GM21576 (cell line): Measurements from ENCODE around the gene CLMN.

Experiments
- ATAC-seq: cut with Tn5 transposase; IDR thresholded peaks from one replicate; pipeline ENCODE4 v1.9.1; 2021; ENCODE audit warnings: mild to moderate bottlenecking, moderate library complexity; ENCODE audit not compliant: unreplicated experiment

CLMN gene

DNA sequence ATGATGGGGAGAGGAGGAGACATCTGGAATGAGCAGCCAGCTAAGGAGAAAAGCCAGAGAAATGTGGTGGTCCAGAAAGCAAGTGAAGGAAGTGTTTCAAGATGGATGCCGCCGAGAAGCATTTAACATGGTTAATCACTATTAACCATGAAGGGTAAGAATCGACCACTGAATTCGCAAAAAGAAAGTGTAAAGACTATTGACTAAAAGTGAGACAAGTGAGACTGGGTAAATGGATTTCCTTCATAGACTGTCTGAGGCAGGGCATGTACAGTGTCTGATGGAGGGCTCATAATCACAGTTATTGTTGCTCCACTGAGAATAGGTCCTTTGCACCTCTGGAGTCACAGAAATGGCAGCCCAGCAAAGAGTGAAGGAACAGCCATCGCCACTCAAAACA lies 25.3 kb upstream of the CLMN start:
- no peak for ATAC-seq

DNA sequence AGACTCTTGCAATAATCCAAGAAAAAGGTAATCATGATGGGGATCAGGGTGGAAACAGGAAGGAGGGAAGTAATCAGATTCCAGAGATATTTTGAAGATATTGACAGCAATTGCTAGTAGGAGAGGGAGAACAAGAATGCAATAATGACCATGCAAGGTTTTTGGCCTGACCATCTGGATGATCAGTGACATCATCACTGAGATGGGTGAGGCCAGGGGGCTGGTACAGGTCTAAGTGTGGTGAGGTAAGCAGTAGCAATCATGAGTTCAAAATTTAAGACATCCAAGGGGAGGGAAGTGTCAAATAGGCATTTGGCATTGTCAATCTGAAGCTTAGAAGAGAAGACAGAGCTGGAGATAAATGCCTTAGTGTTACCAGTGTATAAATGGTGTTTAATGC lies 24.8 kb upstream of the CLMN start:
- no peak for ATAC-seq

DNA sequence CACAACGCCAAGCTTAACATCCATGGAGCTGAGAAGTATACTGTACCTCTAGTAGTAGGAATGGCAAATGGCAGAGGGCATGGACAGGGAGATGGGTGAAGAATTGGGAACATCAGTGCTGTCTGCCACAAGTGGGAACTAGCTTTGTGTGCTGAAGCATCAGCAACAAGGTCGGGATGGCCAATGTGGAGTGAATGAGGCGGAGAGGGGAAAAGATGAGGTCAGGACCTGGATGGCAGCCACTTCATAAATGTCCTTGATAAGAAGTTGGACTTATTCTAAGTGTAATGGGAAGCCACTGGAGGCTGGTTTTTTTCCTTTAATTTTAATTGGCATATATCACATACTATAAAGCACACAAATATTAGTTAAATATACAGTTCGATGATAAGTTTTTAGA lies 21.9 kb upstream of the CLMN start:
- no peak for ATAC-seq

DNA sequence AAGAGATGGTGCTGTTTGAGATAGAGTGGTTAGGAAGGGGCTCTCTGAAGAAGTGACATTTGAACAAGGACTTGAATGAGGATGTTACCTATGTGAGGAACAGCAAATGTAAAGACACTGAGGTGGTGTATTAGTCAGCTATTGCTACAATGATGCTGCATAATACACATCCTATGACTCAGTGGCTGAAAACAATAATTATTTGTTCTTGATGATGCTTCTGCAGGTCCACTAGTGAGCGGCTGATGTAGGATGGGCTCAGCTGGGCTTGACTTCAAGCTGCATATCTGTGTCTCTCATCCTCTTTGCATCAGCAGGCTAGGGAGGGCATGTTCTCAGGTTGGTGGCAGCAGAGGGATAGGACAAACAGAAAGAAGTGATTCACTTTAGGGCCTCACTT lies 21.4 kb upstream of the CLMN start:
- ATAC-seq = no peak

DNA sequence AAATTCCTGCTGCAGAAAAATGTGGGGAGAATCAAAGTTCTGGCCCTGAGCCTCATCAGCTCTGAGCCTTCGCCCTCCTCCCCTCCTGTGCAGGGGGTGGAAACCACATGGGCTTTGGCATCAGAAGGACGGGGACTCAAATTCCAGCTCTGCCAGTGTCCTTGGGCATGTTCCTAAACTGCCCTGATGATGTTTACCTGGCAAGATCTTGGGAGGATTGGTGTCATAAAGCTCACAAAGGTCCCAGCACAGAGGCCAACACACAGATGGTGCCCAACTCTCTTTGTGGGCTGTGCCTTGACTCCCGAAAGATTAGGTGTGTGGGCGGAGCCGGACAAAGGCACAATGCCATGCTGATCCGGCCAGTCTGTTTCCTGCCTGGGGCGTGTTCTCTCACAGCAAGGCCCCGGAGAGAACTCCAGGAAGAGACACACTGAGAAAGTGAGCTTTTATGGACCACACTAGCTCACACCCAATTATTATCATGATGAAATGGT lies 20.5 kb upstream of the CLMN start:
- ATAC-seq = no peak

DNA sequence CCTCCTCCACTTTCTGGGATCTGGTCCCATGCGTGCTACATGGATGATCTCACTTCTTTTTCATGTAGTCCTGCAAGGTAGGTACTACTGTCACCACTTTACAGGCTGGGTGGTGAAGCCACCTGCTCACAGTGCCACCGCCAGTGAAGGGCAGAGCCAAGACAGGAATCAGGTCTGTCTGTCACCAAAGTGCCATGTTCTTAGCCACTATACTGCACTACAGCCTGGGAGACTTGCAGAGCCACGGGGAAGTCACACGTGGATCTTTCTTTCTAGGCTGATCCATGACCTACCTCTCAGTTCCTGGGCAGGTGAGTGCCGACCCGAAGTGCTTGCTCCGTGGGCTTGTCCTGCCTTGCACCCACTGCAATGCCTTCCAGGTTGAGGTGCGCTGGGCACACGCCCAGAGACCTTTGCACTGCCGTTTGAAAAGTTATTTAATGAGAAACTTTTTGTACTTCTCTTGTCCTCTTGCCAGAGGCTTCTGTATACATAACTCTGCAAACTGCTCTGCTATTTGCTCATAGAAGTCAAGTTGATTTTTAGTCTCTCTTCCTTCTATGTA lies 19.7 kb upstream of the CLMN start:
- no peak for ATAC-seq

DNA sequence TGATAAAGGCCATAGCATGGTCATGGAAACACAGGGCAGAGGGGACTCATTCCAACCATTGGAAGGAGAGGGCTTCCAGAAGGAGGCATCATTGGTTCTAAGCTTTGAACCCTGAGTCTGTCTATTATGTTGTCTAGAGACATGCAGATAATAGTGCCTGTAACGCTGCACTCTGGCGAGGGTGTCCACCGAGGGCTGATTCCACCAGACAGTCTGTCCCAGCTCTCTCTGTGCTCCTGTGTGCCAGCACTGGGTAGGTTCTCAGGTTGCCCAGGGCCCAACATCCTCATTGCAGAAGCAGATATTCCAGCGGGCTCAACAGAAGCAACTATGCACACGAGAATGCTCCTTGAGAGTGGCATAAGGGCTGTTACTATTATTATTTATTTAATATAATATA lies 18.7 kb upstream of the CLMN start:
- ATAC-seq = no peak

DNA sequence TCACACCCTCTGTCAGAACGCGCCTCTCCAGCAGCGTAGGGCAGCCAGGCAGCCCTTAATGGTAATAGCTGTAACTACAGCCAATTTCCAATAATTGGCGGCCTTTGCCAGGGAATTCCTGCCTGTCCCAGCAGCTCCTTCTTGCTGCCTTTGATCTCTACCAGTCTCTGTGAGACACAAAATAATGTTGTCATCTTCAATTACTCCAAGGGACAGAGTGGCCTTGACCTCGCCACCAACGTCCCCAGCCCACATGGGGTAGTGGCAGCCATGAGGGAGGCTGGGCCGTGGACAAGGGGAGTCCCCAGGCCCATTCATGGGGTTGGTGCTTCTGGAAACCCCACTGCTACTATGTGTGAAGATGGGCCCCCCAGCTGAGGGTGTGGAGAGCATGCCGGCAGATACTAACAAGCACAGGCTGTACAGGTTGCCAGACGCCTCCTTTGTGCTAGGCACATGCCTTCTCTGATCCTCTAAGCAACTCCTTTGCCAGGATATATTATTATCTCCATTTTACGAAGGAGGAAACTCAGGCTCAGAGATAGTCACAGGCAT lies 17.4 kb upstream of the CLMN start:
- no peak for ATAC-seq

DNA sequence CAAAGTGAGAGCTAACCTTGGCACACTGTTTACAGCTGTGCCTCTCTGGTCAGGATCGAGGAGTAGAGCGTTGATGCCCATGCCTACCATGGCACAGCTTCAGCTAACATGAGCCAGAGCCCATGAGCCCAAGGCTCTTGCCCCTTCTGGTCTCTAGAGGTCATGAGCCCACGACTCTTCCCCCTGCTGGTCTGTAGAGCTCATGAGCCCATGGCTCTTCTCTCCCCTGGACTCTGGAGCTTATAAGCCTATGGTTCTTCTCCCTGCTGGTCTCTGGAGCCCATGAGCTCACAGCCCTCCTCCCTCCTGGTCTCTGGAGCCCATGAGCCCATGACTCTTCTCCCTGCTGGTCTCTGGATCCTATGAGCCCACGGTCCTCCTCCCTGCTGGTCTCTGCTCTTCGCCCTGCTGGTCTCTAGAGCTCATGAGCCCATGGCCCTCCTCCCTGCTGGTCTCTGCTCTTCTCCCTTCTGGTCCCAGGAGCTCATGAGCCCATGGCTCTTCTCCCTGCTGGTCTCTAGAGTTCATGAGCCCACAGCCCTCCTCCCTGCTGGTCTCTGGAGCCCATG lies 16.6 kb upstream of the CLMN start:
- ATAC-seq = no peak

DNA sequence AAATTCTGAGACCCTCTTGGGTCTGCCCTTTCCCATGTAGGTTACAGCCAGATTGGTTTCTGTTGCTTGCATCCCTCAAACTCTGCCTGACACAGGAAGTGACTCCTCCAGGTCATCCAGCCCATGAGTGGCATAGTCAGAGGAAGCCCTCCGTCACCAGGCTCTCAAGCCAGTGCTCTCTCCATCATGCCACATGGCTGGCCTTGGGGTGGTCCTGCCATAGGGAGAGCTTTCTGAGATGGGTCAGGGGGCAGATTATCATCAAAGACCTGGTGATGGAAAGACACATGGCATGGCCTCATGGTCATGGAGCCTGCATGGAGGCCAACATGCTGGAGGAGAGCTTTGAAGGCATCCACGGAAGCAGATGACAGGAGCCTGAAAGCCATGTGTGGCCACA lies 15.4 kb upstream of the CLMN start:
- no peak for ATAC-seq

DNA sequence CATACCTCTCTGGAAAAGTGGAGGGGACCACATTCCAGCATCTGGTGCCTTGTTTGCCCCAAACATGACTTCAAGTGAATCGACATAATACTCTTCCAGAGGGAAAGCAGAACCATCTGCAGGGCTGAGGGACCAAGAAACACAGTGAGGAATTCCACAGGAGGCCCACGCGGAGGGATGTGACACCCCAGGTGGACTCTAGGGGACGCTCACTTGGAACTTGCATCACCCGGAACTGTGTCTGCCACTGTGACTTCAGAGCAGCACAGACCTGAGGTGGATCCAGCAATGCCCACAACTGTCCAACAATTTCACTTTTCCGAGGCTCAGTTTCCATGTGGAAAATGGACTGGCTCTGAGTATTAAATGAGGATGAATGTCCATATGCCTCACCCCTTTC lies 14.3 kb upstream of the CLMN start:
- no peak for ATAC-seq

DNA sequence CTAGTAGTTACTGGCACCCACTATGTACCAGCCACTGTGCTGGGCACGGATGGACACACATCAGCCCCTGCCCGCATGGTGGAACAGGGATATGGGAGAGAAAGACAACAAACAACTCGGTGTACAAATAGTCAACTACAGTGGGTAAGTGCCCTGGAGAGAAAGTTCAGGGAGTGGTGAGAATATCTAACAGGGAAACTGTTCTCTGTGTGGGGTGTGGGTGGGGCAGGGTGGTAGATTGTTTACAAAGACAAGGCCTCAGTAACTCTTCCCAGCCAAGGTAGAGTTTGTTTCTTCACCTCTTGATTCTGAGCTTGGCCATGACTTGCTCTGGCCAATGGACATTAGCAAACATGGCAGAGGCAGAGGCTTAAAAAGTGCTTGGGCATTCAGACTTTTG lies 12.9 kb upstream of the CLMN start:
- no peak for ATAC-seq

DNA sequence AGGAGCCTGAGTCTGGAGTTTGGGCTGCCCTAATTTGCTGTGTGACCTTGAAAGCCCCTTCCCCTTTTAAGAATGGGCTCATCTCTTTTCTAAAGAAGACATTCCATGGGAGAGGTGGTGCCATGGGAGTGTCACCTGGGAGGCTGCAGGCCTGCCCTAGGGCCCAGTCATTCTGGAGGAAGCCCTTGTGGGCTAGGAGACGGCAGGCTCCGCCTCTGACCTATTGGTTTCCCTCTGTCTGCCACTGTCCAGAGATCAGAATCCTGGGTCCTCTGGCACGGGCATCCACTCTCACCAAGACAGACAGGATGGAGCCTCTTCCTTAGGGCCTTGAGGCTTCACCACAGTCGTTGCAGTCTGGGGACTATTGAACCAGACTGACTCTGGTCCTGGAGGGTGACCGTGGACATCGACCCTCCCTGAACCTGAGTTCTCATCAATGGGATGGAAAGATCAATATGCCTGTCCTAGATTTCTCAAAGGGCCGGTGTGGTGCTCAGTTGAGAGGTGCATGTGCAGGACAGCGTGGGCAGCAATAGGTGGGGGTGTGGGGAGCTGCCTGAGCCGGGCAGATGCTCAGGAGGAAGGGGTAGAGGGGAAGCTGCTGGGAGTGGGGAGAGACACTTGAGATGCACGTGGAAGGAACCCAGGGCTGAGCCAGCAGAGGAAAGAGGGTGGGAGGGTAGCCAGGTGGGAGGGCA lies 12.2 kb upstream of the CLMN start:
- ATAC-seq = no peak

DNA sequence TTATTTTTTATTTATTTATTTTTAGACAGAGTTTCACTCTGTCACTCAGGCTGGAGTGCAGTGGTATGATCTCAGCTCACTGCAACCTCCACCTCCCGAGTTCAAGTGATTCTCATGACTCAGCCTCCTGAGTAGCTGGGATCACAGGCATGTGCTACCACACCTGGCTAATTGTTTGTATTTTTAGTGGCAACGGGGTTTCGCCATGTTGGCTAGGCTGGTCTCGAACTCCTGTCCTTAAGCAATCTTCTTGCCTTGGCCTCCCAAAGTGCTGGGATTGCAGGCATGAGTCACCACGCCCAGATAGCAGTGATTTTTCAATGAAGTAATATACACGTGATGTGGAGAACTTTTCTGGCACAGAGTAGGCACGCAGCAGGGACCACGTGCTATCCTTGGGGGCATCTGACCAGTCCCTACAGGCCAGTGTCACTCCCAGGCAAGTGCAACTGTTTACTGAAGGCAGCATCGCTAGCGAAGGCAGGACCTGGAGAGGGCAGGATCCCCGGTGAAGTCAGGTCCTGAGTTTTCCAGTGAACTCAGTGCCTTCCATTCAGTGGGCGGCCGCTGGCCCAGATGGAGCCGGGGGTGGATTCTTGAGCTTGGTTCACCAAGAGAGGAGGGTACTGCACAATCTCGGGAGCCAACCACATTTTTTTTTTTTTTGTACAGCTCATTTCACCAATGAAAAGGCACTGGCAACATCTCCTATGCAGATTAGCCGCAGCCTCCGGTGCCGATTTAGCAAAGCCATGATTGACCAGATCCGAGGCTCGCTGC lies 11.1 kb upstream of the CLMN start:
- ATAC-seq = no peak

DNA sequence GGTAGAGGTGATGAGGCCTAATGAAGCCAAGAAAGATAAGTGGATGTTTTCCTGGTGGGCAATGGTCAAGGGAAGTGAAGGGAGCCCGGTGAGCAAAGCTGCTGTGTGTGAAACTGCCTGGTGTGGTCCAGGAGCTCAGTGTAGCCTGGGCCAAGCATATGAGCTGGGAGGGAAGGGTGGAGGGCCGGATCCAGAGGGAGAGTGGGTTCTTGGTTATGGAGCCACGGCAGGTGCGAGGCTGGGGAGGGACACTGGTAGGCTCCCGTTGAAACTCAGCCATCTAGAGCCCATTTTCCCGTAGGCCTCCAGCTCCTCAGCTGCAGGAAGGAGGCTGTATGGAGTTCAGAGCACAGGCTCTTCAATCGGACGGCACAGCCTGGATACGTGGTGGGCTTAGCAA lies 10.2 kb upstream of the CLMN start:
- ATAC-seq = no peak

DNA sequence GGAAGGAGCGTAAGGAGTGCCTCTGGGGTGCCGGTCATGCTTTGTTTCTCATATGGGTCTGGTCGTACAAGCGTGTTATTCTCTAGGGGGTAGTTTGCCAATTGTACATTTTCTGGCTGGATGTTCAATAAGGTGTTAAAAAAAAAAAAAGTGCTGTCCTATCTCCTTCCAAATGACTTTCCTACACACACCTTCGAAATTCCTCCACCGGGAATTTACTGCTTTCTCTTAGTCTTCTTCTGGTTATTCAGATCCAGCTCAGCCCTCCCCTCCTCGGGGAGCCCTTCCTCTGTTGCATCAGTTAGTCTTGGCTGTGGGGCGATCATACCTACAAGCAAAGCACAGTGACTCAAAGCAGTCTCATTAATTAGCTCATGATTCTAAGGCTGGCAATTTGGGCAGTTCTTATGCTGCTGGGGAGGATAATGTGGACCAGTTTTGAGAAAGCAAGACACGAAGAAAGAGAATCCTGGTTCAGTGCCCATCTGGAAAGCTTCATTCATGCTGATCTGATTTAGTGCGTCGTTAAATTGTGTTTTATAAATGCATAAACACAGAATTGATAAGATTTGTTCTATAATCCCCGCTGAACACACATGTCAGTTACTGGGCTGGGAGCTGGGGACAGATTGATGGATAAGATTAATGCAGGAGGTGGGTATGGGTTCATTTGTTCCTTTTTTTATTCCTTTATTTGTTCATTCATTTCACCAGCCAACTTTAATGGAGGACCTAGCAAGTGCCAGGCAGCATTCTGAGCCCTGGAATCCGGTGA lies 9.2 kb upstream of the CLMN start:
- ATAC-seq = no peak

DNA sequence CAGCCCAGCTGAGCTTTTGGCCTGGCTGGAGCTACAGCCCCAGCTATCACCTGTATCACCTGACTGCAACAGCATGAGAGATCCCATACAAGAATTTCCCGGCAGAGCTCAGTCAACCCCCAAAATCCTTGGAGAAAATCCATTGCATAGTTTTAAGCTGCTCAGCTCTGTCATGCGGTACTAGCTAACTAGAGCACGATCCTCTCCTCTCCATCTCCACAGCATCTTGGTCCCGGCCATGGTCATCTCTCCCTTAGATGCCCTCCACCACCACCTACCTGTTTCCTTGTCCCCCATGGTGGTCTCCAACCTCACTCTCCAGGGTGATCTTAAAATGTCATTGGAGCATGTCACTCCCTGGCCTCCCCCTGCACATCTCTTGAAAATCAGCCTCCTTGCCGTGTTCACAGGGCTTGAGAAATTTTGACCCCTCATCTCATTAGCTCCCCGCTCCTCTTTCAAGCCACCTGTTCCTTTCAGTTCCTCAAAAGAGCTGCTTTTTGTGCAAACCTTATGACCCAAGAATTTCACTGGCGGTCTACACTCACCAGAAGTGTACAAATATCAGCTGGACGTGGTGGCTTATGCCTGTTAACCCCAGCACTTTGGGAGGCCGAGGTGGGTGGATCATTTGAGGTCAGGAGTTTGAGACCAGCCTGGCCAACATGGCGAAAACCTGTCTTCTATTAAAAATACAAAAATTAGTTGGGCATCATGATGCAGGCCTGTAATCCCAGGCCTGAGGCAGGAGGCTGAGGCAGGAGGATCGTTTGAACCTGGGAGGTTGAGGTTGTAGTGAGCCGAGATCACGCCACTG lies 8.1 kb upstream of the CLMN start:
- peak; percentile 97 for ATAC-seq

DNA sequence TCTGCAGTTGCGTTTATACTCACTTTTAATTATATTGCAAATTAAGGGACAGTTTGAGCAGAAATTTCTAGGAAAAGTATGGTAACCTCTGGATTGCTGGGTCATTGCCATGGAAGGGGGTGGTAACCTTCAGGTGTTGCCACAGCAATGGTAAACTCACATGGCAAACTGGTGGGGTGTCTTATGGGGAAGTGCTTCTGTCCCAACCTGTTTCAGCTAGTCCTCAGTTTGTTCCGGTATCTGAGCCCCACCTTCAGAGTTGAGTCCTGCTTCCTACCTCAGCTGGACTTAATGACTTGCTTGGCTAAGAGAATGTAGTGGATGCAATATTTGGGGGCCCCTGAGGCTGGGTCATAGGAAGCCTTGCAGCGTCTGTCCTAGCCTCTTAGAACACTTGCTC lies 7.3 kb upstream of the CLMN start:
- peak; percentile 26 for ATAC-seq

DNA sequence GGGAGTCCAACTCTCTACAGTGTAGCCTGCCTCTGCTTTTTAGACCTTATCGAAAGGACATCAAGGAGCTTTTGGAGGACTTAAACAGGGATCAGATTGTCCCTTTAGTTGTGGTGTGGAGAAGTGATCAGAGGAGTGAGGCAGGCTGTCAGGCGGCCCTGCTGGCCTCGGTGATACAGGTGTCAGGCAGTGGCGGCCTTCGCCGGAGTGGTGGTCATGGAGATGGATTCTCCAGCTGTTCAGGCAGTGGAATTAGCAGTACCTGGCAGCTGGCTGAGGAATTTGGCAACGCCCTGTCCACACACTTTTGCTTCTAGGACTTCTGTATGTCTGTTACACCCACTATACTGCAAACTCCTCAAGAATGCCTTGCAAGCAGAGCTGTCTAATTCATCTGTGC lies 4.2 kb upstream of the CLMN start:
- ATAC-seq = no peak

DNA sequence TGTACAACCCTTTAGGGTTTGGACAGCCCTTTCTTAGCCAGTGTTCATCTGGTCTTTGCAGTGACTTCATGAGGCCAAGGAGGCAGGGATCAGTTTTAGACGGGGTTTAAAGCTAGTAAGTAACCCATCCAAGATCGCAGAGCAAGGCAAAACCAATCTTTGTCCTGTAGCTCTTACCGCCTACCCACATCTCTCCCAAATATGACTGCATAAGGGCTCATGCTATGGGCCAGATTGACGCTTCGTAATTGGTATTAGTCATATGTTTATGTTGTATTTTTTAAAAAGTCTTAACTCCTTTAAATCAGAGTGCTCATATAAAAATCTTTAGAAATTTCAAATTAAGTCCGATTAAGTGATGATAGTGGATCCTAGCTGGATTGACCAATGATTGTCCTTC lies 3.7 kb upstream of the CLMN start:
- no peak for ATAC-seq
